NCI-H1436 (cell line): ENCODE measurements around the gene PFN2.
"Not testable (repeated sequence)": the region's sequence is repeated elsewhere in the genome, so short reads cannot be mapped to it uniquely, and the experiment has no call there.

Source experiments
- DNase-seq: peaks from one replicate; lab custom pipeline; 2025; lab: John Stamatoyannopoulos, UW

The PFN2 gene

GRCh38 chr3:149970716-149971402 lies at the start of gene PFN2:
Gene PFN2 (minus strand): TSS chr3:149970895. CDS start chr3:149970856, 39 bp downstream.
- DNase-seq: peak; percentile 86

- DNase-seq: peak; percentile 24
These were observed 45.2 kb upstream of the PFN2 start for GRCh38 chr3:150015901-150016300.

- no peak for DNase-seq
These were observed 44.1 kb upstream of the PFN2 start for GRCh38 chr3:150014782-150015181.

- no peak for DNase-seq
These were observed 43.1 kb upstream of the PFN2 start for GRCh38 chr3:150013801-150014200.

GRCh38 chr3:150006794-150007193 lies 36.1 kb upstream of the PFN2 start:
- DNase-seq: no peak

- no peak for DNase-seq
These were observed 34.8 kb upstream of the PFN2 start for GRCh38 chr3:150005243-150006112.

GRCh38 chr3:150000641-150001040 lies 29.9 kb upstream of the PFN2 start:
- no peak for DNase-seq

- DNase-seq: no peak
These were observed 28.7 kb upstream of the PFN2 start for GRCh38 chr3:149999421-149999820.

GRCh38 chr3:149998946-149999345 lies 28.3 kb upstream of the PFN2 start:
- no peak for DNase-seq

- DNase-seq: no peak
These were observed 21.8 kb upstream of the PFN2 start for GRCh38 chr3:149992416-149993058.

- no peak for DNase-seq
These were observed 19.8 kb upstream of the PFN2 start for GRCh38 chr3:149990423-149990948.

- no peak for DNase-seq
These were observed 18.6 kb upstream of the PFN2 start for GRCh38 chr3:149989307-149989706.

GRCh38 chr3:149983628-149984027 lies 12.9 kb upstream of the PFN2 start:
- no peak for DNase-seq

GRCh38 chr3:149983053-149983452 lies 12.4 kb upstream of the PFN2 start:
- not testable (repeated sequence) for DNase-seq

GRCh38 chr3:149981979-149982378 lies 11.3 kb upstream of the PFN2 start:
- not testable (repeated sequence) for DNase-seq

GRCh38 chr3:149977386-149977785 lies 6.7 kb upstream of the PFN2 start:
- no peak for DNase-seq

GRCh38 chr3:149975919-149976318 lies 5.2 kb upstream of the PFN2 start:
- DNase-seq: no peak

GRCh38 chr3:149971403-149972075 lies 844 bp upstream of the PFN2 start:
- DNase-seq: peak; percentile 85

- DNase-seq: peak; percentile 78
These were observed 567 bp downstream of the PFN2 start for GRCh38 chr3:149969940-149970715.

- DNase-seq: peak; percentile 32
These were observed 1.4 kb downstream of the PFN2 start for GRCh38 chr3:149969110-149969939.
